Measurements from ENCODE around the gene ATF6. TPM values are rescaled to one million over a fixed set of nuclear protein-coding genes. Genes with fewer than 3 reads are reported as not detected.

The ATF6 gene
- total RNA-seq, 1 donor, result 28.6 TPM

DNA sequence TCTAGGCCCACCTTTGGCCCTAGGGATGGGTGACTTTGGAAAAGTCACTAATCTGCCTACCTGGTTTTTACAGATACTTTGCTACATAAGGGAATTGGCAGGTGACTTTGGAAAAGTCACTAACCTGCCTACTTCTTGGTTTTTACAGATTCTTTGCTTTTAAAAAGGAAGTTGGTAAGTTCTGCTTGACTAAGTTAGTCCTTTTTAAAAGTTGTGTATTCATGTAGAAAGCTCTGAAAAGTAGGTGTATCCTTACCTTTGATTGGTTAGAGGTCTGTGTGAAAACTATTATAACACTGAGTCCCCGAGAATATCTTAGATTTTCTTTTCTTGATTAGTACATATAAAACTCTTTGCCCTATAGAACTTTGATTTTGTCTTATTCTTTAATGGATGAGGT is 12.4 kb downstream of the ATF6 start:
- TF ChIP-seq, protein P1, sequence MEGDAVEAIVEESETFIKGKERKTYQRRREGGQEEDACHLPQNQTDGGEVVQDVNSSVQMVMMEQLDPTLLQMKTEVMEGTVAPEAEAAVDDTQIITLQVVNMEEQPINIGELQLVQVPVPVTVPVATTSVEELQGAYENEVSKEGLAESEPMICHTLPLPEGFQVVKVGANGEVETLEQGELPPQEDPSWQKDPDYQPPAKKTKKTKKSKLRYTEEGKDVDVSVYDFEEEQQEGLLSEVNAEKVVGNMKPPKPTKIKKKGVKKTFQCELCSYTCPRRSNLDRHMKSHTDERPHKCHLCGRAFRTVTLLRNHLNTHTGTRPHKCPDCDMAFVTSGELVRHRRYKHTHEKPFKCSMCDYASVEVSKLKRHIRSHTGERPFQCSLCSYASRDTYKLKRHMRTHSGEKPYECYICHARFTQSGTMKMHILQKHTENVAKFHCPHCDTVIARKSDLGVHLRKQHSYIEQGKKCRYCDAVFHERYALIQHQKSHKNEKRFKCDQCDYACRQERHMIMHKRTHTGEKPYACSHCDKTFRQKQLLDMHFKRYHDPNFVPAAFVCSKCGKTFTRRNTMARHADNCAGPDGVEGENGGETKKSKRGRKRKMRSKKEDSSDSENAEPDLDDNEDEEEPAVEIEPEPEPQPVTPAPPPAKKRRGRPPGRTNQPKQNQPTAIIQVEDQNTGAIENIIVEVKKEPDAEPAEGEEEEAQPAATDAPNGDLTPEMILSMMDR (IDR thresholded peaks at IDR 0.05; ENCODE audit: extremely low read depth, low read depth, low read length), result no peak

DNA sequence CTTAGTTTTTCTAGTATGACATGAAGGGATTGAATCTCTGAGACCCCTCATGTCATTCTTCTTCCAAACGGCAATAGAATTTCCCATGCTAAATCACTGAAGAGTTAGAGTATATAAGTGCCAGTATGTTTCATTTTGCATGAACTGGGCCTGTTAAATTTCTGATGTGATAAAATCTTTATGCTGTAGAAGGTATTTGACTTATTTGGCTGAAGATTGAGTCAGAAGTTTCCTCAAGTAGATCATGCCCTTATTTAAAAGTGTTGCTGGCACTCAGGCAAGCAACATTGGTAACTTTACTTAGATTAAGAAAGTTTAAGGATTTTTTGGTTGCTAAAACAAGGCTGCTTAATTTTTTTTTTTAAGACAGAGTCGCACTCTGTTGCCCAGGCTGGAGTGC is 13.3 kb downstream of the ATF6 start:
- no peaks in the 10 kb centered on the region for H3K9me3 ChIP-seq (ENCODE audit: low read depth, low read length)
- H3K27ac ChIP-seq (ENCODE audit: low read depth, low read length), result no peak overlapping the region
- peaks cover 6% of the 10 kb centered on the region for H3K36me3 ChIP-seq (ENCODE audit: insufficient read depth, low read length)
- H4K20me1 ChIP-seq (ENCODE audit: insufficient read depth, low read length), result peaks cover 16% of the 10 kb centered on the region
- TF ChIP-seq, protein P1 (IDR thresholded peaks at IDR 0.05; ENCODE audit: extremely low read depth, low read depth, low read length), result no peak
- H3K4me1 ChIP-seq (ENCODE audit: insufficient read depth, low read length), result peaks cover 4% of the 10 kb centered on the region
- no peak overlapping the region for H2AFZ ChIP-seq (ENCODE audit: low read length)
- no peak overlapping the region for H3K4me2 ChIP-seq (ENCODE audit: insufficient read depth, low read length)
- no peak overlapping the region for H3K4me3 ChIP-seq (ENCODE audit: insufficient read depth, low read length)
- DNase-seq (ENCODE audit: insufficient read length, low spot score, missing footprints), result no peak
- no peaks in the 10 kb centered on the region for H3K27me3 ChIP-seq (ENCODE audit: insufficient read depth, low read length)
- H3K79me2 ChIP-seq (ENCODE audit: insufficient read depth, low read length), result peaks cover 40% of the 10 kb centered on the region

More for the DNA sequence above, 12.4 kb downstream of the ATF6 start:
- peaks cover 47% of the 10 kb centered on the region for H3K79me2 ChIP-seq (ENCODE audit: insufficient read depth, low read length)
- H3K27ac ChIP-seq (ENCODE audit: low read depth, low read length), result no peak overlapping the region
- H3K4me1 ChIP-seq (ENCODE audit: insufficient read depth, low read length), result peaks cover 4% of the 10 kb centered on the region
- peaks cover 16% of the 10 kb centered on the region for H4K20me1 ChIP-seq (ENCODE audit: insufficient read depth, low read length)
- DNase-seq (ENCODE audit: insufficient read length, low spot score, missing footprints), result no peak
- H3K36me3 ChIP-seq (ENCODE audit: insufficient read depth, low read length), result no peaks in the 10 kb centered on the region
- no peaks in the 10 kb centered on the region for H3K27me3 ChIP-seq (ENCODE audit: insufficient read depth, low read length)
- no peak overlapping the region for H3K4me3 ChIP-seq (ENCODE audit: insufficient read depth, low read length)
- no peaks in the 10 kb centered on the region for H3K9me3 ChIP-seq (ENCODE audit: low read depth, low read length)
- H2AFZ ChIP-seq (ENCODE audit: low read length), result no peak overlapping the region
- no peak overlapping the region for H3K4me2 ChIP-seq (ENCODE audit: insufficient read depth, low read length)

DNA sequence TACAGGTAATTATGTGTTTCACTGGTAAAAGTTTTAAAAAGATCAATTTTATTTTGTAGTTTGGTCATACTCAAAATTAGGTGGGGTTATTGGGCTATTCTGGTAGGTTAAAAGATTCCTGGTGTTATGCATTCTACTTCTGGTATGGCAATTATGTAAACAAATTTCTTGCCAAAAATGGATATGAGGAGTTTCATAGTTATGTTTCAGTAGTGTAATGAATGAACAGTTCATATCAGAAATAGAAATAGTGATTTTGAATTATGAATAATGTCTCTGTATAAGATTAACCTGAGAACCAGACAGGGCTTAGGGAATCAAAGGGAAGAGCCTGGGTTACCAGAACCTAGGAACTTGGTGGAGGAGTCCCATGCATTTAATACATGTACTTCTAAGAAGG is 15.9 kb downstream of the ATF6 start:
- no peaks in the 10 kb centered on the region for H3K9me3 ChIP-seq (ENCODE audit: low read depth, low read length)
- peaks cover 12% of the 10 kb centered on the region for H3K36me3 ChIP-seq (ENCODE audit: insufficient read depth, low read length)
- TF ChIP-seq, protein P1 (IDR thresholded peaks at IDR 0.05; ENCODE audit: extremely low read depth, low read depth, low read length), result no peak
- no peak overlapping the region for H2AFZ ChIP-seq (ENCODE audit: low read length)
- H3K27ac ChIP-seq (ENCODE audit: low read depth, low read length), result peak overlapping the region; percentile 20
- H4K20me1 ChIP-seq (ENCODE audit: insufficient read depth, low read length), result no peaks in the 10 kb centered on the region
- H3K79me2 ChIP-seq (ENCODE audit: insufficient read depth, low read length), result peaks cover 18% of the 10 kb centered on the region
- H3K4me3 ChIP-seq (ENCODE audit: insufficient read depth, low read length), result no peak overlapping the region
- H3K4me2 ChIP-seq (ENCODE audit: insufficient read depth, low read length), result peak overlapping the region; percentile 7
- peaks cover 4% of the 10 kb centered on the region for H3K4me1 ChIP-seq (ENCODE audit: insufficient read depth, low read length)
- no peaks in the 10 kb centered on the region for H3K27me3 ChIP-seq (ENCODE audit: insufficient read depth, low read length)
- DNase-seq (ENCODE audit: insufficient read length, low spot score, missing footprints), result no peak

DNA sequence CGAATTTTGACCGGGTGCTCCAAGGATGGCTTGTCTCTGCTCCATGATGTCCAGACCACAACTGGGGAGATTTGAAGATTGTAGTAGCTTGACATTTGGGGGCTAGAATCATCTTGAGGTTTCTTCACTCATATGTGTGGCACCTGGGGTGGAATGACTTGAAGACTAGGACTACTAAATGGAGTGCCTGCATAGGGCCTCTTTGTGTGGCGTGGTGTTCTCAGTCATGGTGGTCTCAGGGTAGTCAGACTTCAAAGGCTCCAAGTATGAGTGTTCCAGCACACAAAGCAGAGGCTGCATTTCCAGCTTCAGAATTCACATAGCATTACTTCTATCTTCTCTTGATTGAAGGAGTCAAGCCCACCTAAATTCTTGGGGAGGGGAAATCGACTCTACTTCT is 16.8 kb downstream of the ATF6 start:
- Histone ChIP-seq H3K4me2 (ENCODE audit: insufficient read depth, low read length) (no peak overlapping the region), H3K9me3 (ENCODE audit: low read depth, low read length) (no peaks in the 10 kb centered on the region), H2AFZ (ENCODE audit: low read length) (no peak overlapping the region), H3K4me3 (ENCODE audit: insufficient read depth, low read length) (no peak overlapping the region), H3K36me3 (ENCODE audit: insufficient read depth, low read length) (peaks cover 12% of the 10 kb centered on the region), H3K4me1 (ENCODE audit: insufficient read depth, low read length) (peaks cover 4% of the 10 kb centered on the region), H4K20me1 (ENCODE audit: insufficient read depth, low read length) (no peaks in the 10 kb centered on the region), H3K27me3 (ENCODE audit: insufficient read depth, low read length) (no peaks in the 10 kb centered on the region), H3K79me2 (ENCODE audit: insufficient read depth, low read length) (peaks cover 9% of the 10 kb centered on the region), H3K27ac (ENCODE audit: low read depth, low read length) (no peak overlapping the region)
- no peak for DNase-seq (ENCODE audit: insufficient read length, low spot score, missing footprints)
- TF ChIP-seq, protein P1 (IDR thresholded peaks at IDR 0.05; ENCODE audit: extremely low read depth, low read depth, low read length), result no peak
